GM19035 (cell line): Measurements from ENCODE around the gene ABHD12.

Experiments
- ATAC-seq: cut with Tn5 transposase; IDR thresholded peaks from one replicate; pipeline ENCODE4 v1.9.1; 2021; ENCODE audit not compliant: unreplicated experiment

Gene ABHD12

DNA sequence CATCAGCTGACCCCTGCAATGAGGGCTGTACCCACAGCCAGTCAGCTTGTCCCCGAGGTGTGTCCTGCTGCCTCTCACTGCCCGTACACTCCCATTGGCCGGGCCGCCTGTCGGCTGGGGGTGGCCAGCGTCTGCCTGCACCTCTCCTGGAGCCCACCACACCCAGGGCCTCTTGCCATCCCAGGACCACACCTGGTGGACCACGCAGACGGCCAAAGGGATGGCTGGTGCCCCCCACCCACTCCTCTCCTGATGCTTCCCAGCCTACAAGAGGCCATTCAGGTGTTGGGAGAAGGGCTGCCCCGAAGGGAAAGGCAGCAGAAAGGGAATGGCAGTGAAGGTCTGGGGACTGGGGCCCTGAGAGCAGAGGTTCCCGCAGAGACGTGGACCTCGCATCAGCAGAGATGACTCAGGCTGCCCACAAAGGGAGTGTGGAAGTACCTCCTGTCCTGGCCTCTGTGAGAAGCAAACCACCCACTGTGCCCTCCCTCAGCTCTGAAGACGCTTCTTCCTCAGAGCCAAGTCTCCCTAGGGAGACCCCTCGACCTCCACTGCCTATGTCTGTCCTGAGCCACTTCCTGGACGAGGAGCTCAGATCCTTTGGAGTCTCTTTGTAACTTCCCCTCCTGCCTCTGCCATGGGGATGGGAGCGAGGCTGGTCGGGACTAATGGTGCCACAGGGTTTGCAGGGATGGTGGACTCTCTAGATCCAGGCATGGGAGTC is 81.8 kb downstream of the ABHD12 start:
- ATAC-seq, result no peak

DNA sequence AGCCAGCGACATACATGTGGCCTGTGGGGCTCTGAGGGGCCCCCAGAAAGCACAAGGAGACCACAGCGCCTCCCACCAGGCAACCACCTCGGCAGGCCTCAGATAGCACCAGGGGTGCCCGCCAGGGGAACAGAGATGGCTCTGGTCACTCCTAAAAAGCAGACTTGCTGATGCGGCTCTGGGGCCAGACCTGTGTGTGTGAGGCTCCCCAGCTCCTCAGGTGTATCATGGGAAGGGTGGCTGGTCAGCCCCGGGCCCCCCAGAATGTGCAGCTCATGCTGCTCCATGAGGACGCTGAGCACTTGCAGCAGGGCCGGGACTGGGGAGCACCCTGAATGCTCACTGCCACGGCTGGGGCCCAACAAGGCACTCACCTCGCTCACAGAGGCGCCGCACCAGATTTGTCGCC is 82.5 kb downstream of the ABHD12 start:
- ATAC-seq, result no peak

DNA sequence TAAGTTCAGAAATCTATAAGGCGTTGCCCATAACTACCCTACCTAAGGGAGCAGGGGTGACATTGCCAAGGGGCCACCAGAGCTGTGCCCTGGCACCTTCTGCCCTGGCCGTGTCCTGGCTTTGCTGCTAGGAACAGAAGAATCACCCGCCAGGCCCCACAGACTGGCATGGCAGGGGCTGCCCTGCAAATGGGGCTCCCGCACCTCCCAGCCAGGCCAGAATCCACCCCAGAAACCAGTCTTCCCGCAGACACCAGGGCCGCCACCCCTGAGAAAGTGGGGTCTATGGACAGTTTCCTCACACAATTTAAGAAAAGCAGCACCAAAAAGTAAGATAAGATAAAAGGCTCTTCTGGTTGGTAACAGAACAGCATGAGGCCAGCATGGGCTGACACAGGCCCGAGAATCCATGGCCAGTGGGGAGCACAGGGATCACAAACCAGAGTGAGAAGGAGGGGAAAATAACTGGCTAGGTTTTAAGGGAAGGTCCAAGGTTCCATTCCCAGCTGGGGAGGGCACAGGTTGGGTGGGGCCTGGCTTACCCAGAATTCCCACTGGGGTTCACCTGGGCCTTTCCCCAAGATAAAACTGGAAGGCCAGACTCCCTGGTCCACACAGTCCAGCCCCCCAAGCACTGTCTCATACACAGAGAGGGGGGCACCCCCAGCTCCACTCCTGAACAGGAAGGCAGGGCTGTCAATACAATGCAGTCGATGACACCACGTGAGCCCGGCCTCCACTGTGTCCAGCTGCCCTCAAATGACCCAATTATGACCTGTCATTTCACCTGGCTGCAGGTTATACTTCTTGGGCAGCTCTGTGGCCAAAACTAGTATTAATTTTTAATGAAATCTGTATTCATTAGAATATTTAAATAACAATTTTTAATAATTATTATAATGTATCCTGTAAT is 83.4 kb downstream of the ABHD12 start:
- no peak for ATAC-seq

DNA sequence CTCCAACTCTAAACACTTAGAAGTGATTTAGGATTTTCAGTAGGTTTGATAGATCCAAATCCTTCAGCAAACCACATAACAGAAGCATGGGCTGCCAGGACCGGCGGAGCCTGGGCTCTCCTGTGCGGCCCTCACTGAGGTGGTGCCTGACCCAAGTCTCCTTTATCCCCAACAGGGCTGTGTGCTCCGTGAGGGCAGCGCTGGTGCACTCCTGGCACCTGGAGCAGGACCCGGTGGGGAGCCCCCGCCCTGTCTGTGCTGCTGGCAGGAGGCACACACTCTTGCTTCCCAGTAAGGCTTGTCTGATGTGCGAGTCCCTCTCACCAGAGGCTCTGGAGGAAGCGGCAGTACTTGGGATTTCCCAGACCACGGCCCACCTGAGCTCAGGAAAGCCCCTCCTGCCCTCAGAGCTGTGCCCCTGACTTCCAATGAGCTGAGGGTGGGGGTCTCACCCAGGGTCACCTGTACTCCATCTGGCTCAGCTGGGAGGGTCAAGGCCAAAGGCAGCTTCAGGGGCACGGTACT is 86.5 kb downstream of the ABHD12 start:
- ATAC-seq, result no peak

DNA sequence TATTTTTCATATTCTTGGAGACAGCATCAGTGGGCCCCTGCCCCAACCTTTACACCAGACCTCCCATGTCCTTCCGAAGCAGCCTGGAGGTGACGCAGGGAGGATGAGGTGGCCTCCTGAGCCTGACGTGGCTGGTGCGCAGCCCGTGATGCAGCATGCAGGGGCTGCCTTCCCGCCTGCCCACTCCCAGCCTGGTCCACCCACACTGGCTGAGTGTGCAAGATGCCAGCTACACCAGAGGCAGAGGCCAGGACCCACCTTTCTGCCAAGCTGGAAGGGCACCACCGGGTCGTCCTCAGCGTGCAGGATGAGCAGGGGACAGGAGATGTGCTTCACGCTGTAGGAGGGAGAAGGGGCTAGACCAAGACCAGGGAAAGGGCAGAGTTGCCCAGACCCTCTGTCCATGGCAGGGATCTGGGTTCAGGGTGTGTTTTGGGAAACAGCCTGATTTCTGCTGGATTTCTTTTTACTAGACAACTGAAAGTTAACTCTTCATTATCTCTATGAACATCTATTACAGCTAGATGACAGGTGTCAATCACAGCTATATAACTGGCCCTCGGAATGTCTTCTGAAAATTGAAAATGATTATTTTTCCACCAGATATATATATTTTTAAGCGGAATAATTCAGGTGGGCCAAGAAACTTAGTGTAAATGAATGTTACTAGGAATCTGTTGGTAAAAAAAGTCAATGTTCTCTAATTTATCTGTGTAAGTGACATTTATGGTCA is 87.2 kb downstream of the ABHD12 start:
- no peak for ATAC-seq

DNA sequence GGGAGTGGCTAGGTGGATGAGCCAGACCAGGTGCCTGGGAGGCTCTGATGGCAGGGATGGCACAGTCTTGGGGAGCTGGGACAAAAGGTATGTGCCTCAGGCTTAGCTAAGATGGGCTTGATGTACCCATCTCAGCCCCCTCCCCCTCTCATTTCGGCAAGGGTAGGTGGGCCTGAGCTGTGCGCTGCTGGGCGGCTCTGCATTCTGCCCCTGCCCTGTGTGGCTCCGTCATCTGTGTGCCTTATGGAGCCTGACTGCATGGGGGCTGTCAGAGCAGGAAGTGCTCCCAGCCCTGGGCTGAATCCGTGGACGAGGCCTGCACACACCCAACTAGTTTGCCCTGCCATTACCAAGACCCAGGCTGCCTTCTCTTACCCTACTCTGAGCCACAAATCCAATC is 88.0 kb downstream of the ABHD12 start:
- ATAC-seq, result no peak

DNA sequence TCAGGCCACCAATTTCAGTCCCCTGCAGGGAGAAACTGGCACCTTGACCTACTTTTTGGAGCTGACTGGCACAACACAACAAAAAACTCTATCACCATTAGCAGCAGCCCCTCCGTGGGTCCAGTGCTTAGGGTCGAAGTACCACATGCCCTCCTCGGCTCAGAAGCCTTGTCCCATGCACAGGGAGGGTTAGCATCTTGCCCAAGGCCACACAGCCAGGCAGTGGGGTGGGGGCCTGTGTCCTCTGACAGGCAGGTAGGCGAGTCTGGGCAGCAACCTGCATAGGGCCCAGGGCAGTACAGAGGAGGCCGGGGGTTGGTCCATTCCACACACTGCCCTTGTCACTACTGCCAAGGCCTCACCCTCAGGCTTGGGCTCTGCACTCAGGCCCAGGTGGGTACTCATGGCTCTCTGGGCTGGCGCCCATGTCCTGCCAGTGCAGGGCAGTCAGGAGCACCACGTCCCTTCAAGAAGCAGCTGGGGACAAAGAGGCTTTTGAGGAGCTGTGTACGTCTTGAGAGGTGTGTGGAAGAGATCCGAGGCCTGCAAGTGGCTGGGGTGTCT is 89.2 kb downstream of the ABHD12 start:
- ATAC-seq, result no peak

DNA sequence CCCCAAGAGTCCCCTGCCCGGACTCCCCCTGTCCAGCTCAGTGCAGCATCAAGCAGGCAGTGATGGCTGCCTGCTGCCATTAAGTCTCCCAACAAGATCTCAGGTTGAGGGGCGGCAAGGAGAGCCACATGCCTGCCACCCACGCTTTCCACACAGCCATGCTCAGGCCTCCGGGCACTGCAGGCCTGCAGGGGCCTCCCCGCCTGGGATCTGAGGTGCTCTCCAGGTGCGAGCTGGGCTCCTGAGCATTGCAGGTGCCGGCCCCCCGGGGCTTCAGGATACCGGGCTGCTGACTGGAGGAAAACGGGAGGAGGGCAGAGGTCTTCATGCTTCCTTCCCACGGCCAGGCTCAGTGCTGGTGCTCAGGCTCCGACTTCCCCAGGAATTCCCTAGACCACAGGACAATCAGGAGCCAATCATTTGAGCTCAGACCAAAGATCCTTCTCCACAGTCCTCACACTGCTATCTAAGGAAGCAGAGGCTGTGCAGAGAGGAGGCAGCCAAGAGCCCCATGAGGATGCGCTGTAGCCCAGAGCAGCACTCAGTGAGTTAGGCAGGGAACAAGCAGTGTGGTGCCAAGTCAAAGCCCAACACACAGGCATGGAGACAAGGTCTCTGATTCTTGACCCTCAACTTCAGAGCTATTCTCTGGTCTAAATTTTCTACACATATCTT is 90.0 kb downstream of the ABHD12 start:
- ATAC-seq, result no peak

DNA sequence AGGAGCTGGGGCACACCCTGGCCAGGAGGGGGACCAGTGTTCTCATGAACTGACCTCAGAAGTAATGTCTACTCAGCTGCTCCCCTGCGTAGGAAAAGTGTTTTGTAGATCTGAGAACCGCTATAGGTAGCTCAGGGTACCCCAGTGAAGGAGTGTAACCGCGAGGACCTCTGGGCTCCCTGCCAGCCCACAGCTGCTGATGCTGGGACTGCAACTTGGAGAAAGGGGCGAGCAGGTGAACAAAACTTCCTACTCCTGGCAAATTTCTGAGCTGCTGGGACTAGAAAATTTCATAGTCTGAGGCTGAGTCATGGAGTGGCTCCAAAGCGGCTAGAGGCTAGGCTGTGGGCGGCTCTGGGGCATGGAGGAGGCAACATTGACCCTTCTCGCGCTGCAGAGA is 90.8 kb downstream of the ABHD12 start:
- ATAC-seq, result no peak

DNA sequence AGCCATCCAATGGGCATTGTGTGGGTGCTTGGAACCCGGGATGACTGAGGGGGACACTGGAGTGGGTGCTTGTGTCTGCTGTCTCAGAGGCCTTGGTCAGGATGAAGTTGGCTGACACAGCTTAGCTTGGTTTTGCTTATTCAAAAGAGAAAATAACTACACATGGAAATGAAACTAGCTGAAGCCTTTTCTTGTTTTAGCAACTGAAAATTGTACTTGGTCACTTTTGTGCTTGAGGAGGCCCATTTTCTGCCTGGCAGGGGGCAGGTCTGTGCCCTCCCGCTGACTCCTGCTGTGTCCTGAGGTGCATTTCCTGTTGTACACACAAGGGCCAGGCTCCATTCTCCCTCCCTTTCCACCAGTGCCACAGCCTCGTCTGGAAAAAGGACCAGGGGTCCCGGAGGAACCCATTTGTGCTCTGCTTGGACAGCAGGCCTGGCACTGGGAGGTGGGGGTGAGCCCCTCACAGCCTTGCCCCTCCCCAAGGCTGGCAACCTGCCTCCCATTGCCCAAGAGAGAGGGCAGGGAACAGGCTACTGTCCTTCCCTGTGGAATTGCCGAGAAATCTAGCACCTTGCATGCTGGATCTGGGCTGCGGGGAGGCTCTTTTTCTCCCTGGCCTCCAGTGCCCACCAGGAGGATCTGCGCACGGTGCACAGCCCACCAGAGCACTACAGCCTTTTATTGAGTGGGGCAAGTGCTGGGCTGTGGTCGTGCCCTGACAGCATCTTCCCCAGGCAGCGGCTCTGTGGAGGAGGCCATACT is 93.3 kb downstream of the ABHD12 start:
- peak; percentile 56 for ATAC-seq

DNA sequence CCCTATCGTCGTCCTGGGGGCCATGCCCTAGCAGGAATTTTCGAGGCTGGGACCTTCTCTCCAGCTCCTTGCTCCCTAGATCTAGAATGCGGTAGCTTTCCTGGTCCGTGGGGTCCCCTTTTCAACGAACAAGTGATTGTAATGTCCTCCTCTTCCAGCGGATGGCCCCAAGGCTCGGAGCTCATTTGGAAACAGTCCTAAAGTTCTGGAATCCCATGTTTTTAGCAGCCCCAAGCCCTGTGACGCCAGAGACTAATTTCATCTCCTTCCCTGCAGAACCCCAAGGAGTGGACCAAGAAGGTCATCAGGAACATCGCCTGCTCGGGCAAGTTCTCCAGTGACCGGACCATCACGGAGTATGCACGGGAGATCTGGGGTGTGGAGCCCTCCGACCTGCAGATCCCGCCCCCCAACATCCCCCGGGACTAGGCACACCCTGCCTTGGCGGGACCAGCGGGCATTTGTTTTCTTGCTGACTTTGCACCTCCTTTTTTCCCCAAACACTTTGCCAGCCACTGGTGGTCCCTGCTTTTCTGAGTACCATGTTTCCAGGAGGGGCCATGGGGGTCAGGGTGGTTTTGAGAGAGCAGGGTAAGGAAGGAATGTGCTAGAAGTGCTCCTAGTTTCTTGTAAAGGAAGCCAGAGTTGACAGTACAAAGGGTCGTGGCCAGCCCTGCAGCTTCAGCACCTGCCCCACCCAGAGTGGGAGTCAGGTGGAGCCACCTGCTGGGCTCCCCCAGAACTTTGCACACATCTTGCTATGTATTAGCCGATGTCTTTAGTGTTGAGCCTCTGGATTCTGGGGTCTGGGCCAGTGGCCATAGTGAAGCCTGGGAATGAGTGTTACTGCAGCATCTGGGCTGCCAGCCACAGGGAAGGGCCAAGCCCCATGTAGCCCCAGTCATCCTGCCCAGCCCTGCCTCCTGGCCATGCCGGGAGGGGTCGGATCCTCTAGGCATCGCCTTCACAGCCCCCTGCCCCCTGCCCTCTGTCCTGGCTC is 94.2 kb downstream of the ABHD12 start:
- peak; percentile 35 for ATAC-seq

DNA sequence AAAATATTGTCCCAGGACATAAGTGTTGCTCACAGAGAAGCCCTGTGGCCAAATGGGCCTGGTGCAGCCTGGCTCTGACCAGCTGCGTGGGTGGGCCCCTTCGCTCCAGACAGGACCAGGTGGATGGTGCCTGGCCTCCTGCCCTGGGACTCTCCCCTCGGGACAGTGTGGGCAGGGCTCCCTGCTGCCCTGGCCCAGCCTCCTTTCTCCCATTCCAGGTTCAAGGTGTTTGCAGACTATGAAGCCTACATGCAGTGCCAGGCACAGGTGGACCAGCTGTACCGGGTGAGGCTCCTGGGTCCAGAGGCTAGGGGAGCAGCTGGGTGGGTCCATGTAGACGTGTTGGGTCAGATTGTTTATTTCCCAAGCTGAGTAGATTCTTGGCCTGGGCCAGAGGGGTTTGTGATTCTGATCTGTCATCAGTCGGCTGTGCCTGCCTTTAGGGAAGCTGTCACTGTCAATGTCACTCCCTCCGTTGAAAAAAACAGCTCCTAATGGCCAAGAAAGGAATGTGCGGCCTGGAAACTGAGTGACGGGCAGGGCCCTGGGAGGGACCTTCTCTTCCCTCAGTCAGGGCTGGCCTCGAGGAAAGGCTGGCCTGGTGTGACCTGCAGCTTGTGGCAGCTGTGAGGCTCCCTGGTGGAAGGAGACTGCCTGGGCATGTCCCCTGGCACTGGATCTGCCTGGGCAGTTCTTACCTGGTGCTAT is 95.1 kb downstream of the ABHD12 start:
- ATAC-seq, result no peak

DNA sequence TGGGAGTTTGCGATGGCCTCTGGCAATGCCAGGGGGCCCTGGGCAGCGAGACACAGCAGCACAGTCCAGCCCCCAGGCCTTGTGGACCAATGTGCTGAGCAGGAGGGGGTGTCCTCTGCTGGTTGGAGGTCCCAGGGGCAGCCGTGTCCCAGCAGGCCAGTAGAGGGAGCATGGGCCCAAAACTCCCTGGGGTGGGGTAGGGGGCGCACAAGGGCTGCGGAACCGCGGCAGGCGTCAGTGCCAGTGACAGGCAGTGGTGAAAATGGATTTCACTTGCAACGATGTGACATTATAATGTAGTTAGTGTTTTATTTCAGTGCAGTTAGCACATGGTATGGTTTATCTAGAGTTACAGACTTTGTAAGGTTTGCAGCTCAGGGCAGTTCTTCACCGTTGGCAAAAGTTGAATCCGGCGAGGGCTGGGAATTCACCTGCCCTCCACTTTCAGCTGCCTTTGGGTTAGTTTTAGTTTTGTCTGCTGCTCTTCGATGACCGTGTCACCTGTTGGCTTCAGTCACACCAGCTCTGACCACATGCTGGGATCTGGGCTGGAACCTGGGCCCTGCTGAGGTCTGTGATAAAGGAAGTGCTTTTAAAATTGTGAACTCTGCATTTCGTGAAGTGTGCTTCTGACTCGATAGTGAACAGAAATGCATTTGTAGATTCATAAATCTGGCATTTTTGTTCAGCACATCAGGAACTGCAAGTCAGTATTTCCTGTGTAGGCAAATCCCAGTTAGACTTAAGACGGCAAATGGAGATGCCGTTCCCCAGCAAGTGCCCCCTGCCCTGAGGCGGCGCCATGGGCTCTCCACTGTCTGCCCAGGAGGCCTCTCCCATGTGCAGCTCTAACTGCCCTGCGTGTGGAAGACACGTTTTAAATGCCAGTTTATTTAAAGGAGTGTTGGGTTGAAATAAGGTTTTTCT is 95.9 kb downstream of the ABHD12 start:
- no peak for ATAC-seq

DNA sequence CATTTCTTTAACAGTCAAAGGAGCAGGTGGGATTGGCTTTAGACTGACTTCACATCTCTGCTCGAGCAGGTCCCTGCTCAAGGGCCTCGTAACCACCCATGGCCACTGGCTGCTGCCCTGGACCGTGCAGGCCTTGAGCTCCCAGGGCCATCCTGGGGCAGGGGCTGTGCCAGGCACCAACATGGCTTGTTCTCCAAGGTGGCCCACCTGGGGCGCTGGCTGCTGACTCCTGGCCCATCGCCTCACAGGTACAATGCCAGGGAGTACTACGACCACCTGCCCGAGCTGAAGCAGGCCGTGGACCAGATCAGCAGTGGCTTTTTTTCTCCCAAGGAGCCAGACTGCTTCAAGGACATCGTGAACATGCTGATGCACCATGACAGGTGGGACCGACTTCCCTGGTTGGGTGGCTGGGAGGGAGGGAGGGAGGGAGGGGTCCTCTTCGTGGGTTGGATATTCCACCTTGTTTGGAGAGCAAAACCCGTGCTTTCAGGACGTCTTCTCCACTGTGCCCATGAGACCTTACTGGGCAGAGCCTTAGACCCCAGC is 96.7 kb downstream of the ABHD12 start:
- ATAC-seq, result no peak

DNA sequence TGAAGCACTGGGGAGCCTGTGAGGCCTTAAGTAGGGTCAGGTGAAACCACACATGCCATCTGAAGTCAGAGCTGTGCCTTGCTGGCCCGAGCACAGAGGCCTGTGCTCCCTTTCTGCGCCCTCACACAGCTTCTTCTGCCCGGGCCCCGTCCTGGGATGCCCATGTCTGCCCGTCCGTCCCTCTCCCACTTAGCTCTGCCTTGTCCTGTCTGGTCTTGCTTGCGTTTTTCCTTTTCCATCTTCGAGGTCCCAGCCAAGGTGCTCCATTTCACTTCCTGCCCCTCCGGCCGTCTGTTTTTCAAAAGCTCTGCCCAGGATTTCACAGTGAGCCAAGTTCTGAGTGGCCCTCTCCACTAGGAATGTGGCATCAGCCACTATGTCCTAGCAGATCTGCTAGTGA is 97.1 kb downstream of the ABHD12 start:
- no peak for ATAC-seq

DNA sequence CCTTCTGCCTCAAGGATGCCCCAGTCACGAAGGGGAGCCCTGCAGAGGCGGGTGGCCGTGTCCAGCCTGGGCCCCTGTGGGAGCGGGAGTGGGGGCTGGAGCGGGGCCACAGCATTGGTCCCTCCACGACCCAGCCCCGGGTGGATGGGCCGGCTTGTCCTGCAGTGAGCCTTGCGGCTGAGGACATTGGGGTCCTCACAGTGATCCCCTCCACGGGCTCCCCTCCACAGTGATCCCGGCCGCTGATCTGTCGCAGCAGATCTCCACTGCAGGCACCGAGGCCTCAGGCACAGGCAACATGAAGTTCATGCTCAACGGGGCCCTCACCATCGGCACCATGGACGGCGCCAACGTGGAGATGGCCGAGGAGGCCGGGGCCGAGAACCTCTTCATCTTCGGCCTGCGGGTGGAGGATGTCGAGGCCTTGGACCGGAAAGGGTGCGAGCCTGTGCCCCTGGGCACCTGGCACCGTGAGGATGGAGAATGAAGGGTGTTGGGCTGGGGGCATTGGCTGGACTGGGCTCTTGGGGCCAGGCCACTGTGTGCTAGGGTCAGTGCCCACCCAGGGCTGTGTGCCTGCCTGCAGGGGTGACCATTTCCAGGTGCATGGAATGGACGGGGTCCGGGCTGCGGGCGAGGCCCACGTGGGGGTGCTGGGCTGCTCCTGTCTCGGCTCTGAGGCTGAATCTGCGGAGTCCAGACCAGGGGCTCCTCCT is 98.3 kb downstream of the ABHD12 start:
- ATAC-seq, result no peak
